A549 treated with dexamethasone at 1 μM for 4 hours (cell line): ENCODE measurements around the gene SCUBE1. TPM values are rescaled to one million over a fixed set of nuclear protein-coding genes. Genes with fewer than 3 reads are reported as not detected.

Source experiments
- total RNA-seq: library from RNA; stranded (reverse); fragments of 200-300 nt; extraction: Qiagen RNA extraction; gene quantifications from 5 replicates; pipeline ENCODE4 v1.2.3, GENCODE V29; 2022

Gene SCUBE1
- total RNA-seq: 0.09 to 0.21 TPM (median 0.18 TPM) in 5 replicates

GRCh38 chr22:43343262-43343669 lies at the start of gene SCUBE1:
Gene SCUBE1, minus strand, starts transcription at chr22:43343372. Its CDS starts 111 bp downstream, at chr22:43343261.

GRCh38 chr22:43186272-43187170 lies 156.7 kb downstream of the SCUBE1 start, which contains the start of gene TTLL12:
Gene TTLL12, minus strand, starts transcription at chr22:43187134. Its CDS starts 65 bp downstream, at chr22:43187069.

GRCh38 chr22:43151251-43152002 lies 191.7 kb downstream of the SCUBE1 start, which contains the start of gene TSPO:
Gene TSPO, plus strand, starts transcription at chr22:43151559. Its CDS starts 7,680 bp downstream, at chr22:43159239.

Other genes with a start within 250 kb of the SCUBE1 start
- 1.2 to 2.2 TPM (median 1.6 TPM) in 5 replicates for gene BIK, start 232.6 kb downstream of the SCUBE1 start, total RNA-seq
- 15.0 to 24.6 TPM (median 21.3 TPM) in 5 replicates for gene MCAT, start 200.0 kb downstream of the SCUBE1 start, total RNA-seq
- gene TSPO, start 191.8 kb downstream of the SCUBE1 start, total RNA-seq: 142 to 198 TPM (median 187 TPM) in 5 replicates
- gene TTLL12, start 156.2 kb downstream of the SCUBE1 start, total RNA-seq: 18.5 to 29.8 TPM (median 28.5 TPM) in 5 replicates
- gene MPPED1, start 68.6 kb upstream of the SCUBE1 start, total RNA-seq: not detected in 5 replicates